ENCODE results near the gene CPNE7.

DNA sequence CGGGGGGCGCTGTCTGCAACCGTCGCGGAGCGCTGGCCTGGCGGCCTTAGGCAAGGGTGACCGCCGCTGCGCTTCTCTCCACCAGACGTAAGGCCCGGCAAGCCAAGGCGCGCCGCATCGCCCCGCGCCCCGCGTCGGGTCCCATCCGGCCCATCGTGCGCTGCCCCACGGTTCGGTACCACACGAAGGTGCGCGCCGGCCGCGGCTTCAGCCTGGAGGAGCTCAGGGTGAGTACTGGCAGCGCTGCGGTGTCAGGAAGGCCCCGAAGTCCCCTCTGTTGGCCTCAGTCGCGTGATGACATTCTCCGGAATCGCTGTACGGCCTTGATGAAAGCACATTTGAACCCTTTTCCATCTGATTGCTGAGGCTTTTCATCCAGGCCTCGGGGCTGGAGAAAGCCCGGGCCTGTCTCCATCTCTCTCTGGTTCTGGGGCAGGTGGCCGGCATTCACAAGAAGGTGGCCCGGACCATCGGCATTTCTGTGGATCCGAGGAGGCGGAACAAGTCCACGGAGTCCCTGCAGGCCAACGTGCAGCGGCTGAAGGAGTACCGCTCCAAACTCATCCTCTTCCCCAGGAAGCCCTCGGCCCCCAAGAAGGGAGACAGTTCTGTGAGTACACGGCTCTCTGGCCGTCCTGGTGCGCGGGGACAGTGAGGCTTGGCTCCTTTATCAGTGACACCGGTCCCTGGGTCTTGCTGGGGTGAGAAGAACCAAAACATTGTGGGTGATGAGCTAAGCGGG is 14.2 kb upstream of the CPNE7 start:
- TF ChIP-seq, protein P1, sequence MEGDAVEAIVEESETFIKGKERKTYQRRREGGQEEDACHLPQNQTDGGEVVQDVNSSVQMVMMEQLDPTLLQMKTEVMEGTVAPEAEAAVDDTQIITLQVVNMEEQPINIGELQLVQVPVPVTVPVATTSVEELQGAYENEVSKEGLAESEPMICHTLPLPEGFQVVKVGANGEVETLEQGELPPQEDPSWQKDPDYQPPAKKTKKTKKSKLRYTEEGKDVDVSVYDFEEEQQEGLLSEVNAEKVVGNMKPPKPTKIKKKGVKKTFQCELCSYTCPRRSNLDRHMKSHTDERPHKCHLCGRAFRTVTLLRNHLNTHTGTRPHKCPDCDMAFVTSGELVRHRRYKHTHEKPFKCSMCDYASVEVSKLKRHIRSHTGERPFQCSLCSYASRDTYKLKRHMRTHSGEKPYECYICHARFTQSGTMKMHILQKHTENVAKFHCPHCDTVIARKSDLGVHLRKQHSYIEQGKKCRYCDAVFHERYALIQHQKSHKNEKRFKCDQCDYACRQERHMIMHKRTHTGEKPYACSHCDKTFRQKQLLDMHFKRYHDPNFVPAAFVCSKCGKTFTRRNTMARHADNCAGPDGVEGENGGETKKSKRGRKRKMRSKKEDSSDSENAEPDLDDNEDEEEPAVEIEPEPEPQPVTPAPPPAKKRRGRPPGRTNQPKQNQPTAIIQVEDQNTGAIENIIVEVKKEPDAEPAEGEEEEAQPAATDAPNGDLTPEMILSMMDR (IDR thresholded peaks at IDR 0.05; ENCODE audit: low read depth, low read length) = no peak
- no peak for TF ChIP-seq EZH2phosphoT487 (IDR thresholded peaks at IDR 0.05; ENCODE audit: low read depth)
